GM23248 (cell line): ENCODE measurements around the gene SHFL. TPM values are rescaled to one million over a fixed set of nuclear protein-coding genes. Genes with fewer than 3 reads are reported as not detected.

Experiments
- DNase-seq: peaks from one replicate; pipeline ENCODE4 v3.0.0-alpha.2; 2015
- H2AFZ ChIP-seq: fragments of 200-600 bp; sonication (generic); 2 replicates; pipeline ENCODE4 v1.6.1; 2016; ENCODE audit warnings: antibody characterized with exemption
- H3F3A ChIP-seq: fragments of 200-600 bp; sonication (generic); 2 replicates; pipeline ENCODE4 v1.6.1; 2016; ENCODE audit warnings: mild to moderate bottlenecking, antibody characterized with exemption, mixed run types; ENCODE audit not compliant: insufficient read depth
- H3K27ac ChIP-seq: fragments of 200-600 bp; sonication (generic); 2 replicates; pipeline ENCODE4 v1.5.1; 2016; ENCODE audit warnings: mild to moderate bottlenecking
- H3K27me3 ChIP-seq: fragments of 200-600 bp; sonication (generic); replicated peaks from 2 replicates; pipeline ENCODE4 v1.6.1; 2016; ENCODE audit warnings: mild to moderate bottlenecking; ENCODE audit not compliant: insufficient read depth
- H3K36me3 ChIP-seq: fragments of 200-600 bp; sonication (generic); 2 replicates; pipeline ENCODE4 v1.6.1; 2016; ENCODE audit warnings: low read depth, mild to moderate bottlenecking
- H3K4me1 ChIP-seq: fragments of 200-600 bp; sonication (generic); 2 replicates; pipeline ENCODE4 v1.6.1; 2016; ENCODE audit warnings: mild to moderate bottlenecking; ENCODE audit not compliant: insufficient read depth
- H3K4me2 ChIP-seq: fragments of 200-600 bp; sonication (generic); one replicate; pipeline ENCODE4 v1.6.1; 2016; ENCODE audit warnings: mild to moderate bottlenecking; ENCODE audit not compliant: unreplicated experiment
- H3K4me3 ChIP-seq: fragments of 200-600 bp; sonication (generic); 2 replicates; pipeline ENCODE4 v1.5.1; 2016; ENCODE audit warnings: mild to moderate bottlenecking
- H3K79me2 ChIP-seq: fragments of 200-600 bp; sonication (generic); 2 replicates; pipeline ENCODE4 v1.6.1; 2016; ENCODE audit warnings: mild to moderate bottlenecking; ENCODE audit not compliant: insufficient read depth
- H3K9ac ChIP-seq: fragments of 200-600 bp; sonication (generic); 2 replicates; pipeline ENCODE4 v1.6.1; 2016; ENCODE audit warnings: mild to moderate bottlenecking
- H3K9me2 ChIP-seq: fragments of 200-600 bp; sonication (generic); 2 replicates; pipeline ENCODE4 v1.6.1; 2016; ENCODE audit warnings: mixed run types, mild to moderate bottlenecking, moderate library complexity; ENCODE audit not compliant: insufficient read depth
- H3K9me3 ChIP-seq: fragments of 200-600 bp; sonication (generic); one replicate; pipeline ENCODE4 v1.6.1; 2017; ENCODE audit warnings: low read depth
- H4K20me1 ChIP-seq: fragments of 200-600 bp; sonication (generic); 2 replicates; pipeline ENCODE4 v1.6.0; 2016; ENCODE audit not compliant: insufficient read depth
- EZH2 ChIP-seq: fragments of 200-600 bp; sonication (generic); IDR thresholded peaks from 2 replicates; pipeline ENCODE4 v1.6.1; 2018; ENCODE audit warnings: antibody characterized with exemption, mild to moderate bottlenecking; ENCODE audit not compliant: insufficient read depth, poor library complexity, severe bottlenecking
- EZH2phosphoT487 ChIP-seq: fragments of 200-600 bp; sonication (generic); IDR thresholded peaks from 2 replicates; pipeline ENCODE4 v1.6.1; 2018; ENCODE audit warnings: antibody characterized with exemption, moderate library complexity, mild to moderate bottlenecking, low read depth; ENCODE audit not compliant: insufficient read depth
- WGBS, 2 experiments: methylation state at CpG; one replicate each; pipeline ENCODE4 v1.1.6; 2015 to 2017; ENCODE audit warnings: low lambda C conversion rate in 2 of 2, low coverage in 1 of 2; ENCODE audit errors: missing lambda C conversion rate in 2 of 2; 5-methylcytosine and 5-hydroxymethylcytosine counted together
- in situ Hi-C: fragments of 300-500 bp; cut with MboI; formaldehyde crosslinking; loops from 2 replicates; pipeline ENCODE4 v1.15.0; 2020
- polyA plus RNA-seq: library from polyadenylated mRNA; unstranded; fragments of >200 nt; fragmentation: Nextera tagmentation; extraction: Ambion mirVana; gene quantifications from 2 replicates; pipeline ENCODE4 v1.2.1, GENCODE V29; 2016
- total RNA-seq: library from RNA; depleted of rRNA; stranded (reverse); fragments of >200 nt; shearing (Covaris generic); gene quantifications from 2 replicates; pipeline ENCODE4 v1.2.3, GENCODE V29; 2014; rRNA removed

Gene SHFL
- total RNA-seq (30.6 and 33.0 TPM in 2 replicates), polyA plus RNA-seq (28.4 and 29.8 TPM in 2 replicates)

DNA sequence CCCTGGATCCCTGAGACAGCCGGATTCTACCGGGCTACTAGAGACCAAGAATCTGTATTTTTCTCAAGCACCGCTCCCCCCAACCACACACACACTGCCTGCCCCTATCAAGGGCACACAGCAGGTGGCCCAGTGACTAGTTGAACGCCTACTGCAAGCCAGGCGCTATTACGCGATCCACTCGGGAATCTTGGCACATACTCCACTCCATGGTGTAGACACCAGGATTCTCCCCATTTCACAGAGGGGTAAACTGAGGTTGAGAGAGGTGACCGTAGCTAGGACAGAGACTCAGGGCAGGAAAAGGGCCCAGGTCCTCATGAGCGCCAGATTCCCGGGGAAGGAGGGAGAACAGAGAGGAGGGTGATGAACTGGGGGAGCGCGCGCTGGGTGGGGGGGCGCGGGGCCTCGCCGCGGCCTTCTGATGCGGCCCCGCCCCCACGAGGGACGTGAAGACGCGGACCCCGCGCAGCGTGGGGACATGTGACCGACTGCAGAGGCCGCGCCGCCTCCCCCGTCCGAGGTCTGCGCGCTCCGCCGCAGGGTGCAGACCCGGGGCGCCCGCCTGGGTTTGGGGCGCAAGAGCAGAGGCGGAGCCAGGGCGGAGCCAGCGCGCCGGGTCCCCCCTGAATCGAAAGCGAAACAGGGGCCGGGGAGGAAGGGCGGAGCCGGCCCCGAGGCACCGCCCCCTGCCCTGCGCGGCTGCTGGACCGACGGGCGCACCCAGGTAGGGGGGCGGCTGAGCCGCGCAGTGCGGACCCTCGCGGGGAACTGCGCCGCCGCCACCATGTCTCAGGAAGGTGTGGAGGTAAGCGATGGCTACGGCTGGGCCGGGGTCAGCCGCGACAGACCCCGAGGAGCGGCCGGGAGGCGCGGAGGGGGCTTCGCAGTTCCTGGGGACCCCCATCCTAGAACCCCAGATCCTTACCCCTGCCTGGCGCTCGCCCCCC lies at the start of gene SHFL:
Gene SHFL, plus strand, starts transcription at position 677 of the 950 bp plus-strand sequence. Its CDS starts 111 bp downstream, at position 788.
- no peaks in the 10 kb centered on the region for H3K79me2 ChIP-seq
- DNase-seq: peak; percentile 83
- H3K4me2 ChIP-seq: peak within 1 kb of the TSS; percentile 96
- no peaks in the 10 kb centered on the region for H3K27me3 ChIP-seq
- no peaks in the 10 kb centered on the region for H4K20me1 ChIP-seq
- peak within 1 kb of the TSS; percentile 95 for H3K4me3 ChIP-seq
- TF ChIP-seq EZH2phosphoT487 (no peak), EZH2 (no peak)
- H2AFZ ChIP-seq: peak within 1 kb of the TSS; percentile 90
- H3K9ac ChIP-seq: peak within 1 kb of the TSS; percentile 91
- 5 to 6% methylated on average over 36 to 56 of the region's 81 CpGs for WGBS, 2 experiments
- H3K27ac ChIP-seq: no peak within 1 kb of the TSS
- H3K36me3 ChIP-seq: no peaks in the 10 kb centered on the region
- in situ Hi-C loops: no loop called here
- H3K4me1 ChIP-seq: no peaks in the 10 kb centered on the region
- H3F3A ChIP-seq: no peaks in the 10 kb centered on the region
- no peaks in the 10 kb centered on the region for H3K9me3 ChIP-seq
- no peaks in the 10 kb centered on the region for H3K9me2 ChIP-seq

DNA sequence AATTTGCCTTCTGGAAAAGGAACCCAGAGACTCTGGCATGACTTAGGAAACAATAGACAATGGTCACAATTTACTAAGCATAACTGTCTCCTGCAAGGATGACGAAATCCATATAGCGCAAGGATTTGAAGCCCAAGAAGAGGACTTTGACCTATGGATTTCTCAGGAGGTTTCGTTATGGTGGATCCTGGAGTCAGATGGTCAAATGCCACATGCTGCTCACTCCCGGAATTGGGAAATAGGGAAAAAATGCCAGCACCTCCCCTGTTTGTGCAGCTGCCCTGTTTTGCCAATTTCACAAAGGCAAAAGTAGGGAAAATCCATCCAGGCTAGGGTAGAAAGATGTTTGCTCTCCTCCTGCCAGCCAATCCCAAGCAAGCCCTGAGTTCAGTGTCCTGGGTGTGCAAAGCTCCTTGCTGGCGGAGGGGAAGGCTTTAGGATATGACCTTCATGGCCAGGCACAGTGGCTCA lies 49.5 kb upstream of the SHFL start:
- TF ChIP-seq EZH2phosphoT487 (no peak), EZH2 (no peak)
- H3K4me2 ChIP-seq: no peak overlapping the region
- H4K20me1 ChIP-seq: no peaks in the 10 kb centered on the region
- peak; percentile 7 for DNase-seq
- H2AFZ ChIP-seq: no peak overlapping the region
- in situ Hi-C loops: no loop called here
- no peaks in the 10 kb centered on the region for H3K79me2 ChIP-seq
- H3K4me3 ChIP-seq: no peak overlapping the region
- no peaks in the 10 kb centered on the region for H3F3A ChIP-seq
- no peaks in the 10 kb centered on the region for H3K9me3 ChIP-seq
- WGBS, 2 experiments: 50 to 54% methylated on average over 5 of the region's 5 CpGs
- peaks cover 32% of the 10 kb centered on the region for H3K27me3 ChIP-seq
- no peaks in the 10 kb centered on the region for H3K4me1 ChIP-seq
- H3K9ac ChIP-seq: no peak overlapping the region
- H3K36me3 ChIP-seq: no peaks in the 10 kb centered on the region
- H3K27ac ChIP-seq: no peak overlapping the region
- H3K9me2 ChIP-seq: no peaks in the 10 kb centered on the region

DNA sequence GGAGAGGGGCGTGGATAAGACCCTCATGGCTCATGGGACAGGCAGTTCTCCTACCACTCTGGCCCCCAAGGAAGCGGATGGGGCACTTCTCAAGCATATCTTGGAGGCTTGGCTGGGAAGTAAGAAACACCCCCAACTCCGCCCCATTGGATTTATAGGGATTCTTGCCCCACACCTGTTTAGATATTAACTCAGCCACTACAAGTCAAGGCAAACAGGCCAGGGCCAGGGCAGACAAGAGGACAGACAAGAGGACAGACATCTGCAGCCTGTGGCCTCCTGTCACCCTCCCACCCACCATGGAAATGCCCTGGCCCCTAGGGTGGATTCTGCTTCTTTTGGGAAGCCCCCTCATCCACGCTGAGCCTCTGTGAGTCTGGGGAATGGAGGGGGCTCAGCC lies 48.8 kb upstream of the SHFL start:
- H3K9me3 ChIP-seq: no peaks in the 10 kb centered on the region
- no peaks in the 10 kb centered on the region for H3K79me2 ChIP-seq
- no peak overlapping the region for H2AFZ ChIP-seq
- H3K4me3 ChIP-seq: no peak overlapping the region
- H3K4me2 ChIP-seq: no peak overlapping the region
- peaks cover 29% of the 10 kb centered on the region for H3K27me3 ChIP-seq
- no peaks in the 10 kb centered on the region for H3K9me2 ChIP-seq
- DNase-seq: no peak
- in situ Hi-C loops: no loop called here
- no peak overlapping the region for H3K9ac ChIP-seq
- no peaks in the 10 kb centered on the region for H3K4me1 ChIP-seq
- H4K20me1 ChIP-seq: no peaks in the 10 kb centered on the region
- no peaks in the 10 kb centered on the region for H3K36me3 ChIP-seq
- TF ChIP-seq EZH2: no peak
- no peak for TF ChIP-seq EZH2phosphoT487
- no peak overlapping the region for H3K27ac ChIP-seq
- H3F3A ChIP-seq: no peaks in the 10 kb centered on the region
- 46 to 57% methylated on average over 4 of the region's 4 CpGs for WGBS, 2 experiments

DNA sequence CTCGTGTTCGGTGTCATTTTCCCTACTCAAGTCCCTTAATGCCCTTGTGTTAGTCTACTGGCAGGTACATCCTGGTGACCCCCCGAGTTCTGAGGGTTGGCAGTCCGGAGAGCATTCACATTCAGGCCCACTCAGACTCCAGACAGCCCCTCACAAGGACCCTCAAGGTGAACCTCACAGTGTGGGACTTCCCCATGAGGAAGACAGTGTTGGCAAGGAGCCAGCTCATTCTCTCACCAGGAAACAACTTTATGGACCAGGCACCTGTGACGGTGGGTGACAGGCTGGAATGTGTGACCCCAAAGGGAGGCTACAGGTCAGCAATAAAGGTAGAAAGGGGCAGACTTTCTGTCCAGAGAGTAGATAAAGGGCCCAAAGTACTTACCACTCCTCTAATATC lies 48.3 kb upstream of the SHFL start:
- 46 to 49% methylated on average over 5 of the region's 5 CpGs for WGBS, 2 experiments
- no peak for DNase-seq

More for the DNA sequence above, 48.3 kb upstream of the SHFL start:
- Histone ChIP-seq H3K36me3 (no peaks in the 10 kb centered on the region), H3K4me2 (no peak overlapping the region), H2AFZ (no peak overlapping the region), H3K9me2 (no peaks in the 10 kb centered on the region), H3K27me3 (peaks cover 25% of the 10 kb centered on the region), H3K9me3 (no peaks in the 10 kb centered on the region), H4K20me1 (no peaks in the 10 kb centered on the region), H3F3A (no peaks in the 10 kb centered on the region), H3K79me2 (no peaks in the 10 kb centered on the region), H3K4me1 (no peaks in the 10 kb centered on the region), H3K4me3 (no peak overlapping the region), H3K9ac (no peak overlapping the region), H3K27ac (no peak overlapping the region)
- TF ChIP-seq EZH2 (no peak), EZH2phosphoT487 (no peak)
- in situ Hi-C loops: no loop called here
